HepG2 (cell line): ENCODE results near the gene ADRA2B. TPM values are rescaled to one million over a fixed set of nuclear protein-coding genes. Genes with fewer than 3 reads are reported as not detected.
"Not testable (repeated sequence)": the region's sequence is repeated elsewhere in the genome, so short reads cannot be mapped to it uniquely, and the experiment has no call there.

Experiments used
- ASH2L ChIP-seq: fragments of 300-600, 200-600 bp; sonication (generic); IDR thresholded peaks from 2 replicates; pipeline ENCODE4 v1.7.0; 2017; ENCODE audit warnings: low read depth, mild to moderate bottlenecking, moderate library complexity, mixed read lengths, low read length; ENCODE audit not compliant: insufficient read length
- ELF1 ChIP-seq: sonication (generic); formaldehyde crosslinking; IDR thresholded peaks from 2 replicates; pipeline ENCODE4 v1.4.0; 2020; ENCODE audit warnings: missing genetic modification reagents
- ESRRA ChIP-seq: sonication (generic); formaldehyde crosslinking; IDR thresholded peaks from 2 replicates; pipeline ENCODE4 v1.5.1; 2020; ENCODE audit warnings: mild to moderate bottlenecking, low read depth, missing genetic modification reagents
- GATAD2A ChIP-seq: IDR thresholded peaks from 2 replicates; pipeline ENCODE4 v1.6.1; 2016
- HDAC2 ChIP-seq: sonication (generic); formaldehyde crosslinking; IDR thresholded peaks from 2 replicates; pipeline ENCODE4 v1.4.0; 2020; ENCODE audit warnings: missing genetic modification reagents
- JUN ChIP-seq: sonication (generic); formaldehyde crosslinking; IDR thresholded peaks from 2 replicates; pipeline ENCODE4 v1.4.0; 2020; ENCODE audit warnings: mild to moderate bottlenecking, missing genetic modification reagents
- JUND ChIP-seq: sonication (generic); formaldehyde crosslinking; IDR thresholded peaks from 2 replicates; pipeline ENCODE4 v1.8.0; 2022; ENCODE audit warnings: mild to moderate bottlenecking, missing genetic modification reagents
- KDM2A ChIP-seq: sonication (generic); formaldehyde crosslinking; IDR thresholded peaks from 2 replicates; pipeline ENCODE4 v1.4.0; 2020; ENCODE audit warnings: low read depth, missing genetic modification reagents, borderline replicate concordance
- KDM5B ChIP-seq: sonication (generic); formaldehyde crosslinking; IDR thresholded peaks from 2 replicates; pipeline ENCODE4 v1.4.0; 2020; ENCODE audit warnings: missing genetic modification reagents, mild to moderate bottlenecking, borderline replicate concordance
- KDM6A ChIP-seq: IDR thresholded peaks from 2 replicates; pipeline ENCODE4 v1.6.1; 2016; ENCODE audit warnings: low read depth
- MIER3 ChIP-seq: IDR thresholded peaks from 2 replicates; pipeline ENCODE4 v1.6.1; 2016; ENCODE audit warnings: missing compliant biosample characterization, borderline replicate concordance
- NR0B2 ChIP-seq: sonication (generic); formaldehyde crosslinking; IDR thresholded peaks from 2 replicates; pipeline ENCODE4 v1.4.0; 2020; ENCODE audit warnings: mild to moderate bottlenecking, missing genetic modification reagents
- NR2F2 ChIP-seq: IDR thresholded peaks from 2 replicates; pipeline ENCODE4 v1.6.1; 2012; ENCODE audit warnings: low read depth, inconsistent platforms, borderline replicate concordance
- PCBP1 ChIP-seq: fragments of 200-400 bp; formaldehyde crosslinking; IDR thresholded peaks from 2 replicates; pipeline ENCODE4 v1.6.1; 2017; ENCODE audit warnings: mild to moderate bottlenecking, low read depth, low read length, borderline replicate concordance
- RCOR2 ChIP-seq: IDR thresholded peaks from 2 replicates; pipeline ENCODE4 v1.6.1; 2016; ENCODE audit warnings: missing biosample characterization, missing genetic modification reagents
- SALL2 ChIP-seq: sonication (generic); formaldehyde crosslinking; IDR thresholded peaks from 2 replicates; pipeline ENCODE4 v1.8.1; 2023; ENCODE audit warnings: mild to moderate bottlenecking, missing genetic modification reagents, inconsistent platforms
- SAP130 ChIP-seq: IDR thresholded peaks from 2 replicates; pipeline ENCODE4 v1.6.1; 2016; ENCODE audit warnings: low read depth
- SOX6 ChIP-seq, 2 experiments: fragments of 450-650 bp in 1 of 2; sonication (generic) in 1 of 2; formaldehyde crosslinking in 1 of 2; IDR thresholded peaks; 2 replicates each; pipeline versions ENCODE4 v1.4.0 to v1.6.1; 2017 to 2020; ENCODE audit warnings: antibody characterized with exemption in 1 of 2, mild to moderate bottlenecking in 1 of 2, missing genetic modification reagents in 1 of 2
- TCF7 ChIP-seq: sonication (generic); IDR thresholded peaks from 2 replicates; pipeline ENCODE4 v1.6.1; 2016; ENCODE audit warnings: antibody characterized with exemption, low read depth
- TFDP1 ChIP-seq: IDR thresholded peaks from 2 replicates; pipeline ENCODE4 v1.6.1; 2016; ENCODE audit warnings: missing compliant biosample characterization, missing genetic modification reagents, borderline replicate concordance
- XRCC5 ChIP-seq: fragments of 200-400 bp; formaldehyde crosslinking; optimal IDR thresholded peaks from 2 replicates; pipeline ENCODE3; 2017; ENCODE audit warnings: mild to moderate bottlenecking, low read length
- ZKSCAN8 ChIP-seq: IDR thresholded peaks from 2 replicates; pipeline ENCODE4 v1.6.1; 2016; ENCODE audit warnings: borderline replicate concordance, missing genetic modification reagents, missing compliant biosample characterization
- ZNF124 ChIP-seq: sonication (generic); formaldehyde crosslinking; IDR thresholded peaks from 2 replicates; pipeline ENCODE4 v1.4.0; 2020; ENCODE audit warnings: missing genetic modification reagents
- ZNF292 ChIP-seq: sonication (generic); formaldehyde crosslinking; IDR thresholded peaks from 2 replicates; pipeline ENCODE4 v1.8.1; 2022; ENCODE audit warnings: mild to moderate bottlenecking, low read depth, missing genetic modification reagents, borderline replicate concordance
- ZNF335 ChIP-seq: sonication (generic); formaldehyde crosslinking; IDR thresholded peaks from 2 replicates; pipeline ENCODE4 v1.4.0; 2020; ENCODE audit warnings: missing genetic modification reagents
- ZNF574 ChIP-seq: sonication (generic); formaldehyde crosslinking; IDR thresholded peaks from 2 replicates; pipeline ENCODE4 v1.4.0; 2020; ENCODE audit warnings: missing genetic modification reagents
- ZSCAN29 ChIP-seq: sonication (generic); formaldehyde crosslinking; conservative IDR thresholded peaks from 2 replicates; pipeline ENCODE4 v1.4.0; 2020; ENCODE audit warnings: mild to moderate bottlenecking, missing genetic modification reagents
- polyA plus RNA-seq, 8 experiments: library from polyadenylated mRNA; depleted of rRNA in 3 of 8; stranded (reverse) in 7 of 8; unstranded in 1 of 8; fragments of >200 nt; fragmentation: Illumina TruSeq in 4 of 8; extraction: Trizol in 4 of 8; gene quantifications; 2 replicates each; pipeline versions ENCODE4 v1.2.1 to v1.2.3, GENCODE V29; 2011 to 2016; ENCODE audit warnings: low read depth in 4 of 8, missing spikeins in 1 of 8, mixed read lengths in 1 of 8; ENCODE audit not compliant: insufficient read depth in 1 of 8
- total RNA-seq, 5 experiments: library from RNA; depleted of rRNA; stranded (reverse); fragments of >200 nt; fragmentation: Illumina TruSeq; extraction: Trizol; gene quantifications; 2 replicates each; pipeline ENCODE4 v1.2.3, GENCODE V29; 2016; ENCODE audit warnings: low read depth in 1 of 5

The ADRA2B gene
- total and polyA plus RNA-seq, 2 of the 13 experiments (the other 11 are each of a cell fraction or from before 2014, with no cell fraction given): not detected

GRCh38 chr2:96067902-96068581 lies 48.3 kb downstream of the ADRA2B start (continued):
- peak; percentile 59; the same call in 1 of the 2 replicates for TF ChIP-seq KDM2A
- TF ChIP-seq SOX6 (IDR thresholded peaks at IDR 0.05): not testable (repeated sequence)
- TF ChIP-seq SOX6 (CRISPR knock-in tag; IDR thresholded peaks at IDR 0.05): peak; percentile 96
- TF ChIP-seq KDM6A (CRISPR knock-in tag): peak; percentile 77
- 0 out of 2 replicates have a peak, but pooled peaks have one; percentile 22 for TF ChIP-seq ZNF124 (CRISPR knock-in tag)
- peak; percentile 63; the same call in 1 of the 2 replicates for TF ChIP-seq ESRRA (CRISPR knock-in tag)
- TF ChIP-seq NR2F2: 0 out of 2 replicates have a peak, but pooled peaks have one; percentile 51
- peak; percentile 72; the same call in 1 of the 2 replicates for TF ChIP-seq MIER3 (CRISPR knock-in tag)
- peak; percentile 20; the same call in 1 of the 2 replicates for TF ChIP-seq TCF7
- TF ChIP-seq PCBP1: 0 out of 2 replicates have a peak, but pooled peaks have one; percentile 47
- peak; percentile 39; the same call in 1 of the 2 replicates for TF ChIP-seq ZKSCAN8 (CRISPR knock-in tag)
- 0 out of 2 replicates have a peak, but pooled peaks have one; percentile 33 for TF ChIP-seq ZNF335 (CRISPR knock-in tag)
- peak; percentile 39; the same call in 1 of the 2 replicates for TF ChIP-seq TFDP1 (CRISPR knock-in tag)
- TF ChIP-seq ZSCAN29 (CRISPR knock-in tag): 0 out of 2 replicates have a peak, but pooled peaks have one; percentile 58
- TF ChIP-seq RCOR2 (CRISPR knock-in tag): peak; percentile 66; the same call in 1 of the 2 replicates
- TF ChIP-seq JUND (CRISPR knock-in tag): peak; percentile 85; the same call in 1 of the 2 replicates
- peak; percentile 47 for TF ChIP-seq ASH2L
- TF ChIP-seq JUN (CRISPR knock-in tag): peak; percentile 73
- TF ChIP-seq ZNF574 (CRISPR knock-in tag): peak; percentile 55
- TF ChIP-seq ZNF292 (CRISPR knock-in tag): 0 out of 2 replicates have a peak, but pooled peaks have one; percentile 53
- 0 out of 2 replicates have a peak, but pooled peaks have one; percentile 23 for TF ChIP-seq NR0B2 (CRISPR knock-in tag)
- TF ChIP-seq GATAD2A (CRISPR knock-in tag): peak; percentile 89
- peak; percentile 89 for TF ChIP-seq HDAC2 (CRISPR knock-in tag)
- peak; percentile 69; the same call in 1 of the 2 replicates for TF ChIP-seq SALL2 (CRISPR knock-in tag)
- peak; percentile 30 for TF ChIP-seq XRCC5
- TF ChIP-seq SAP130 (CRISPR knock-in tag): peak; percentile 59
- 0 out of 2 replicates have a peak, but pooled peaks have one; percentile 36 for TF ChIP-seq ELF1 (CRISPR knock-in tag)
- peak; percentile 44; the same call in 1 of the 2 replicates for TF ChIP-seq KDM5B (CRISPR knock-in tag)
